H1 (cell line): ENCODE measurements around the gene CHN2. TPM values are rescaled to one million over a fixed set of nuclear protein-coding genes. Genes with fewer than 3 reads are reported as not detected.

Experiments
- CTCF ChIA-PET: fragments of 300-600 bp; sonication (Branson Sonifier 250); formaldehyde crosslinking; loops from one replicate; lab custom pipeline; 2021; ENCODE audit not compliant: partially characterized antibody; lab: Charles Lee
- POLR2A ChIA-PET: fragments of 300-600 bp; sonication (Branson Sonifier 250); formaldehyde crosslinking; loops from one replicate; lab custom pipeline; 2021; ENCODE audit warnings: inconsistent platforms; ENCODE audit not compliant: partially characterized antibody; lab: Charles Lee
- DNase-seq, 2 experiments: peaks; one replicate each; pipeline versions ENCODE4 v3.0.0 to v3.0.0-alpha.2; 2010 to 2022; ENCODE audit warnings: low spot score in 2 of 2, low read depth in 1 of 2, mixed read lengths in 1 of 2
- FAIRE-seq: peaks from 2 replicates; lab custom pipeline; 2011; peaks lifted over from hg19 to GRCh38; lab: Jason Lieb, UNC
- H2AFZ ChIP-seq: 2 replicates; pipeline ENCODE4 v1.8.1; 2012; ENCODE audit warnings: low read length, inconsistent platforms
- H2AK5ac ChIP-seq: 2 replicates; pipeline ENCODE4 v1.6.1; 2013; ENCODE audit warnings: low read depth, low read length
- H2BK120ac ChIP-seq: replicated peaks from 2 replicates; pipeline ENCODE3; 2013; ENCODE audit warnings: low read depth, low read length, inconsistent platforms
- H2BK12ac ChIP-seq: 2 replicates; pipeline ENCODE4 v1.6.1; 2013; ENCODE audit warnings: low read depth, low read length
- H2BK15ac ChIP-seq: 2 replicates; pipeline ENCODE4 v1.6.1; 2013; ENCODE audit warnings: low read length
- H2BK20ac ChIP-seq: 2 replicates; pipeline ENCODE4 v1.6.1; 2013; ENCODE audit warnings: low read length
- H2BK5ac ChIP-seq: 2 replicates; pipeline ENCODE4 v1.6.1; 2013; ENCODE audit warnings: low read depth, low read length
- H3K14ac ChIP-seq: 2 replicates; pipeline ENCODE4 v1.6.1; 2013; ENCODE audit warnings: inconsistent platforms; ENCODE audit not compliant: insufficient read length
- H3K18ac ChIP-seq: 2 replicates; pipeline ENCODE4 v1.6.1; 2013; ENCODE audit warnings: low read length; ENCODE audit errors: extremely low read depth
- H3K23ac ChIP-seq: 2 replicates; pipeline ENCODE4 v1.6.1; 2013; ENCODE audit warnings: inconsistent platforms; ENCODE audit not compliant: insufficient read length
- H3K23me2 ChIP-seq: 2 replicates; pipeline ENCODE4 v1.6.1; 2013; ENCODE audit warnings: low read depth, low read length
- H3K27ac ChIP-seq: 2 replicates; pipeline ENCODE4 v1.6.1; 2011; ENCODE audit warnings: low read depth, low read length, inconsistent platforms
- H3K27me3 ChIP-seq, 4 experiments: replicated peaks in 1 of 4; 1 replicate in 1 of 4; 2 replicates in 3 of 4; pipeline versions ENCODE4 v1.6.1 to v1.8.1; 2011 to 2013; ENCODE audit warnings: low read length in 3 of 4, mild to moderate bottlenecking in 3 of 4, inconsistent platforms in 2 of 4, mixed read lengths in 2 of 4, moderate library complexity in 1 of 4; ENCODE audit not compliant: control insufficient read depth in 3 of 4, insufficient read depth in 3 of 4; ENCODE audit errors: extremely low read depth in 1 of 4
- H3K36me3 ChIP-seq, 4 experiments: 2 replicates each; pipeline versions ENCODE4 v1.6.1 to v1.8.1; 2011 to 2013; ENCODE audit warnings: mild to moderate bottlenecking in 4 of 4, low read length in 3 of 4, moderate library complexity in 2 of 4, control low read depth in 1 of 4, inconsistent platforms in 1 of 4; ENCODE audit not compliant: insufficient read depth in 4 of 4, control insufficient read depth in 2 of 4
- H3K4ac ChIP-seq: replicated peaks from 2 replicates; pipeline ENCODE3; 2013; ENCODE audit warnings: low read length, low read depth, mixed read lengths, inconsistent platforms; ENCODE audit not compliant: insufficient read length
- H3K4me1 ChIP-seq, 4 experiments: replicated peaks in 1 of 4; 1 replicate in 1 of 4; 2 replicates in 3 of 4; pipeline versions ENCODE4 v1.6.1 to v1.8.1; 2011 to 2013; ENCODE audit warnings: low read length in 3 of 4, inconsistent platforms in 2 of 4, mixed read lengths in 1 of 4; ENCODE audit not compliant: insufficient read depth in 4 of 4, control insufficient read depth in 3 of 4
- H3K4me2 ChIP-seq, 2 experiments: 2 replicates each; pipeline versions ENCODE4 v1.6.1 to v1.8.1; 2011 to 2013; ENCODE audit warnings: low read depth in 2 of 2, low read length in 2 of 2, control low read depth in 1 of 2, inconsistent platforms in 1 of 2, mild to moderate bottlenecking in 1 of 2; ENCODE audit not compliant: insufficient read depth in 1 of 2
- H3K4me3 ChIP-seq, 4 experiments: fragments of 200-600, 300-600 bp in 1 of 4; sonication (generic), shearing (Covaris generic), sonication (Bioruptor Twin) in 1 of 4; 2 replicates each; pipeline versions ENCODE4 v1.5.1 to v1.8.1; 2011 to 2016; ENCODE audit warnings: low read length in 4 of 4, low read depth in 3 of 4, control low read depth in 2 of 4, inconsistent platforms in 2 of 4, mild to moderate bottlenecking in 2 of 4, mixed read lengths in 1 of 4, moderate library complexity in 1 of 4; ENCODE audit not compliant: insufficient read depth in 2 of 4; ENCODE audit errors: extremely low read depth in 1 of 4
- H3K56ac ChIP-seq: replicated peaks from 2 replicates; pipeline ENCODE3; 2013; ENCODE audit warnings: low read depth, mild to moderate bottlenecking, mixed read lengths, low read length, inconsistent platforms; ENCODE audit not compliant: insufficient read length
- H3K79me1 ChIP-seq: 2 replicates; pipeline ENCODE4 v1.6.1; 2013; ENCODE audit warnings: low read depth, low read length, control low read depth
- H3K79me2 ChIP-seq, 2 experiments: 2 replicates each; pipeline versions ENCODE4 v1.6.1 to v1.8.1; 2012 to 2013; ENCODE audit warnings: low read length in 2 of 2, mild to moderate bottlenecking in 2 of 2, inconsistent platforms in 1 of 2; ENCODE audit not compliant: insufficient read depth in 2 of 2, control insufficient read depth in 1 of 2
- H3K9ac ChIP-seq, 4 experiments: replicated peaks in 1 of 4; 1 replicate in 1 of 4; 2 replicates in 3 of 4; pipeline versions ENCODE4 v1.6.1 to v1.8.1; 2011 to 2013; ENCODE audit warnings: low read depth in 3 of 4, low read length in 3 of 4, control low read depth in 2 of 4, mild to moderate bottlenecking in 2 of 4, moderate library complexity in 2 of 4, inconsistent platforms in 1 of 4; ENCODE audit errors: extremely low read depth in 1 of 4
- H3K9me3 ChIP-seq, 2 experiments: 2 replicates each; pipeline versions ENCODE4 v1.6.1 to v1.8.1; 2012 to 2013; ENCODE audit warnings: mild to moderate bottlenecking in 2 of 2, moderate library complexity in 2 of 2, control low read depth in 1 of 2, inconsistent platforms in 1 of 2, low read depth in 1 of 2, low read length in 1 of 2, mixed read lengths in 1 of 2; ENCODE audit not compliant: insufficient read depth in 2 of 2
- H4K20me1 ChIP-seq, 2 experiments: replicated peaks in 1 of 2; 2 replicates each; pipeline versions ENCODE3 to v1.8.1; 2011 to 2013; ENCODE audit warnings: inconsistent platforms in 2 of 2, low read length in 2 of 2, mild to moderate bottlenecking in 1 of 2; ENCODE audit not compliant: insufficient read depth in 2 of 2, control insufficient read depth in 1 of 2
- H4K5ac ChIP-seq: 2 replicates; pipeline ENCODE4 v1.6.1; 2013; ENCODE audit warnings: low read length, low read depth, mixed read lengths, inconsistent platforms; ENCODE audit not compliant: insufficient read length
- H4K8ac ChIP-seq: 2 replicates; pipeline ENCODE4 v1.8.0; 2013; ENCODE audit warnings: mild to moderate bottlenecking, moderate library complexity, low read length, inconsistent platforms; ENCODE audit not compliant: insufficient read depth; ENCODE audit errors: extremely low read depth
- H4K91ac ChIP-seq: replicated peaks from 2 replicates; pipeline ENCODE3; 2013; ENCODE audit warnings: low read length, mixed read lengths, inconsistent platforms; ENCODE audit not compliant: insufficient read length
- HDAC6 ChIP-seq: IDR thresholded peaks from one replicate; pipeline ENCODE4 v1.7.1; 2012; ENCODE audit warnings: low read depth, mild to moderate bottlenecking, inconsistent platforms, low read length, moderate library complexity
- RBBP5 ChIP-seq: IDR thresholded peaks from 2 replicates; pipeline ENCODE4 v1.7.1; 2012; ENCODE audit warnings: low read depth, mild to moderate bottlenecking, inconsistent platforms, low read length, moderate library complexity, borderline replicate concordance
- RXRA ChIP-seq: IDR thresholded peaks from 2 replicates; pipeline ENCODE4 v1.6.1; 2011; ENCODE audit warnings: low read depth, mild to moderate bottlenecking, low read length, moderate library complexity; ENCODE audit not compliant: insufficient read depth
- WGBS, 2 experiments: shearing (Covaris generic) in 1 of 2; methylation state at CpG; one replicate each; pipeline versions ENCODE4 v1.1.6 to v1.1.7; 2013 to 2015; ENCODE audit warnings: low lambda C conversion rate in 2 of 2, mixed read lengths in 2 of 2, inconsistent platforms in 1 of 2, low coverage in 1 of 2, missing lambda C conversion rate in 1 of 2; ENCODE audit not compliant: insufficient replicate concordance in 2 of 2, insufficient coverage in 1 of 2, insufficient read length in 1 of 2; ENCODE audit errors: extremely low coverage in 1 of 2, missing lambda C conversion rate in 1 of 2; 5-methylcytosine and 5-hydroxymethylcytosine counted together
- polyA plus RNA-seq, 7 experiments: library from polyadenylated mRNA; depleted of rRNA in 3 of 7; stranded (reverse) in 5 of 7; unstranded in 2 of 7; fragments of >200 nt in 5 of 7; fragments of 200-250 nt in 2 of 7; gene quantifications; 1 replicate in 5 of 7; 2 replicates in 1 of 7; 4 replicates in 1 of 7; pipeline versions ENCODE4 v1.2.1 to v1.2.3, GENCODE V29; 2011 to 2013; ENCODE audit warnings: missing spikeins in 2 of 7, mixed read lengths in 2 of 7
- total RNA-seq: library from RNA; stranded (reverse); fragmentation: NEBNext Ultra II Directional; extraction: Animal tissue kit (Norgen Biotek cat#: 25700); gene quantifications from 2 replicates; pipeline ENCODE4 v1.2.1, GENCODE V29; 2021

Gene CHN2
- total and polyA plus RNA-seq, 2 of the 8 experiments (the other 6 are each of a cell fraction or from before 2014, with no cell fraction given) = 2.9 to 4.8 TPM

DNA sequence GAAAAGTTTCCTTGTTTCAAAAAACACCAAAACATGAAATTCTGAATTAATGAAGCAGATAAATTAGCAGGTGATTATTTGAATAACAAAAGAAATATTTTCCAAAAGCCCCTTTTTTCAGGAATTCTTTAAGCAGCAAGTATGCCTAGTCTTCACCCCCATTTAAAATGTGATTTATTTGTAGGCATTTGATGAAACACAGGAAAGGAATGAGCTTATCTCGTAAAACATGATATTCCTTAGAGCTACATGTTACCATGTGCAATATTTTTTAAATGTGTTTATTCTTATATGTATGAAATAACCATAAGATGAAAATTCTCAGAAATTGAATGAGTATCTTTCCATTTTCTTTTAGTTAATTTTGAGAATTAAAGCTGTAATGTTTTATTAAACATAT, 106.1 kb downstream of the CHN2 start:
- Histone ChIP-seq H2BK5ac (no peak overlapping the region), H3K36me3 (no peaks in the 10 kb centered on the region), H2BK12ac (no peak overlapping the region), H3K79me2 (no peaks in the 10 kb centered on the region), H3K4me3 (no peak overlapping the region), H3K4me2 (no peak overlapping the region), H3K9ac (no peak overlapping the region), H3K23me2 (no peaks in the 10 kb centered on the region; the same call in 1 of the 2 replicates), H3K18ac (no peak overlapping the region), H3K27me3 (no peaks in the 10 kb centered on the region), H3K14ac (no peak overlapping the region), H2AFZ (no peak overlapping the region), H4K5ac (no peak overlapping the region), H4K20me1 (no peaks in the 10 kb centered on the region), H3K4ac (no peak overlapping the region), H3K79me1 (no peaks in the 10 kb centered on the region), H3K27ac (no peak overlapping the region), H3K4me1 (peaks cover 10 to 24% (median 14%) of the 10 kb centered on the region in 4 experiments; a peak in 6 of 7 replicates), H2AK5ac (no peak overlapping the region), H4K91ac (no peak overlapping the region), H2BK20ac (no peak overlapping the region), H2BK120ac (no peak overlapping the region), H4K8ac (no peak overlapping the region), H3K9me3 (no peaks in the 10 kb centered on the region), H3K56ac (no peak overlapping the region), H2BK15ac (no peak overlapping the region), H3K23ac (no peak overlapping the region)
- no peak for DNase-seq
- FAIRE-seq = no peak
- CTCF ChIA-PET = interaction anchor here (1.1 to 6.8 kb wide), 8 partner anchors 9 to 188 kb away, joined by 3 to 67 read pairs (median 4); no protein-coding TSS in a partner anchor
- no peak for TF ChIP-seq RBBP5
- no peak for TF ChIP-seq RXRA
- no peak for TF ChIP-seq HDAC6
- POLR2A ChIA-PET = interaction anchor here (1.7 kb wide), 1 partner anchor 22 kb away, joined by 3 read pairs; no protein-coding TSS in a partner anchor
- 83% methylated on average over 1 of the region's 1 CpG; no CpG with 5 or more reads in 1 of the 2 experiments for WGBS, 2 experiments
